Hepatocyte (in vitro differentiated cells): ENCODE data around the gene EXOC6B.

Experiments used
- EZH2 ChIP-seq: fragments of 200-600 bp; sonication (generic); IDR thresholded peaks from 2 replicates; pipeline ENCODE4 v1.6.1; 2016; ENCODE audit warnings: antibody characterized with exemption, mild to moderate bottlenecking, borderline replicate concordance
- EZH2phosphoT487 ChIP-seq: fragments of 200-600 bp; sonication (generic); IDR thresholded peaks from one replicate; pipeline ENCODE4 v1.6.1; 2018; ENCODE audit warnings: antibody characterized with exemption, mild to moderate bottlenecking, low read depth, moderate library complexity; ENCODE audit not compliant: unreplicated experiment, severe bottlenecking
- TF ChIP-seq, protein P1 (sequence below): fragments of 200-600 bp; sonication (generic); IDR thresholded peaks from 2 replicates; pipeline ENCODE4 v1.5.1; 2016; ENCODE audit warnings: antibody characterized with exemption, mild to moderate bottlenecking; ENCODE audit not compliant: poor library complexity

- TF ChIP-seq EZH2: no peak
- TF ChIP-seq, protein P1, sequence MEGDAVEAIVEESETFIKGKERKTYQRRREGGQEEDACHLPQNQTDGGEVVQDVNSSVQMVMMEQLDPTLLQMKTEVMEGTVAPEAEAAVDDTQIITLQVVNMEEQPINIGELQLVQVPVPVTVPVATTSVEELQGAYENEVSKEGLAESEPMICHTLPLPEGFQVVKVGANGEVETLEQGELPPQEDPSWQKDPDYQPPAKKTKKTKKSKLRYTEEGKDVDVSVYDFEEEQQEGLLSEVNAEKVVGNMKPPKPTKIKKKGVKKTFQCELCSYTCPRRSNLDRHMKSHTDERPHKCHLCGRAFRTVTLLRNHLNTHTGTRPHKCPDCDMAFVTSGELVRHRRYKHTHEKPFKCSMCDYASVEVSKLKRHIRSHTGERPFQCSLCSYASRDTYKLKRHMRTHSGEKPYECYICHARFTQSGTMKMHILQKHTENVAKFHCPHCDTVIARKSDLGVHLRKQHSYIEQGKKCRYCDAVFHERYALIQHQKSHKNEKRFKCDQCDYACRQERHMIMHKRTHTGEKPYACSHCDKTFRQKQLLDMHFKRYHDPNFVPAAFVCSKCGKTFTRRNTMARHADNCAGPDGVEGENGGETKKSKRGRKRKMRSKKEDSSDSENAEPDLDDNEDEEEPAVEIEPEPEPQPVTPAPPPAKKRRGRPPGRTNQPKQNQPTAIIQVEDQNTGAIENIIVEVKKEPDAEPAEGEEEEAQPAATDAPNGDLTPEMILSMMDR: no peak
- TF ChIP-seq EZH2phosphoT487: no peak
Measured at GRCh38 chr2:72159211-72159993, 666.4 kb downstream of the EXOC6B start.
